ENCODE results near the gene PLXNA1.

DNA sequence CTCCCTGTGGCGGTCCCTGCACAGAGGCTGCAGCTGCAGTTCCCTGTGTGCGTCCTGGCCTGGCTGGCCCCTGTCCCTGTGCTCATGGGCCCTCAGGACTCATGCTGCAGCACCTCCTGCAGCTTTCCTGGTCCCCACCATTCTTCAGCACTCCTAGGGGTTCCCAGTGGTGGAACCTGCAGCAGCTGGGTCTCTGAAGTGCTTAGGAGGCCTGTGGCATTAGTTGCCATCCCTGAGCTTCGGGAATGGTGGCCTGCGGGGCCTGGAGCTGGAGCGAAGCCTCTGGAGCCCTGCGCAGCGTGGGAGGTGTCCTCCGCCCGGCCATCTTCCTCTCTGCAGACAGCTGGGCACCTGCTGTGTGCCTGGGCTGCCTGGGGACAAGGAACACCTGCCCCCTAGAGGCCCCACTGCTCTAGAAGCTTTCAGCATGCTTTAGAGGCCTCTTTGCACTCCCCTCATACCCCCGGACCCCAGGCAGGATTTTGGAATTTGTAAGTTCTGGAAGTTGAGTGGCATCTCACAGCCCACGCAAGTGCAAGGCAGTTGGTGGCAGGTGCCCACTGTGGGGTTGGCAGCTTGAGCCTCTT, 13.1 kb downstream of the PLXNA1 start:
- TF ChIP-seq, protein P1, sequence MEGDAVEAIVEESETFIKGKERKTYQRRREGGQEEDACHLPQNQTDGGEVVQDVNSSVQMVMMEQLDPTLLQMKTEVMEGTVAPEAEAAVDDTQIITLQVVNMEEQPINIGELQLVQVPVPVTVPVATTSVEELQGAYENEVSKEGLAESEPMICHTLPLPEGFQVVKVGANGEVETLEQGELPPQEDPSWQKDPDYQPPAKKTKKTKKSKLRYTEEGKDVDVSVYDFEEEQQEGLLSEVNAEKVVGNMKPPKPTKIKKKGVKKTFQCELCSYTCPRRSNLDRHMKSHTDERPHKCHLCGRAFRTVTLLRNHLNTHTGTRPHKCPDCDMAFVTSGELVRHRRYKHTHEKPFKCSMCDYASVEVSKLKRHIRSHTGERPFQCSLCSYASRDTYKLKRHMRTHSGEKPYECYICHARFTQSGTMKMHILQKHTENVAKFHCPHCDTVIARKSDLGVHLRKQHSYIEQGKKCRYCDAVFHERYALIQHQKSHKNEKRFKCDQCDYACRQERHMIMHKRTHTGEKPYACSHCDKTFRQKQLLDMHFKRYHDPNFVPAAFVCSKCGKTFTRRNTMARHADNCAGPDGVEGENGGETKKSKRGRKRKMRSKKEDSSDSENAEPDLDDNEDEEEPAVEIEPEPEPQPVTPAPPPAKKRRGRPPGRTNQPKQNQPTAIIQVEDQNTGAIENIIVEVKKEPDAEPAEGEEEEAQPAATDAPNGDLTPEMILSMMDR (IDR thresholded peaks at IDR 0.05), result no peak
- no peak for TF ChIP-seq POLR2A (IDR thresholded peaks at IDR 0.05)

Measured in esophagus squamous epithelium (tissue), 4 donors.